Neural progenitor cell (in vitro differentiated cells): ENCODE measurements around the gene HOXC9.
A peak's percentile ranks its signal among the peaks of the same experiment; 100 is the strongest.

Experiments
- CTCF ChIP-seq: fragments of 200-600 bp; sonication (generic); IDR thresholded peaks from 2 replicates; pipeline ENCODE4 v1.5.1; 2017; ENCODE audit warnings: antibody characterized with exemption, mild to moderate bottlenecking
- EZH2 ChIP-seq: fragments of 200-600 bp; sonication (generic); IDR thresholded peaks from 2 replicates; pipeline ENCODE4 v1.6.1; 2017; ENCODE audit warnings: antibody characterized with exemption, mild to moderate bottlenecking, moderate library complexity

GRCh38 chr12:53980104-53980801 is 19.7 kb upstream of the HOXC9 start:
- TF ChIP-seq EZH2 (peak; percentile 37), CTCF (no peak)
